Measurements from ENCODE around the gene HSBP1L1.

- TF ChIP-seq EGR1 (IDR thresholded peaks at IDR 0.05; ENCODE audit: low read depth in 2 of 2) (no peak), MAX (IDR thresholded peaks at IDR 0.05) (no peak), CTCF (IDR thresholded peaks at IDR 0.05; ENCODE audit: low read depth, low read length, missing input control) (no peak), GABPA (IDR thresholded peaks at IDR 0.05 in 1 of 2, conservative IDR thresholded peaks at IDR 0.05 in 1 of 2) (no peak), TAF1 (conservative IDR thresholded peaks at IDR 0.05) (no peak), SP1 (IDR thresholded peaks at IDR 0.05) (no peak), FOXA1 (IDR thresholded peaks at IDR 0.05) (no peak), RAD21 (IDR thresholded peaks at IDR 0.05) (no peak), NR2F2 (IDR thresholded peaks at IDR 0.05) (no peak), REST (IDR thresholded peaks at IDR 0.05) (no peak), ATF3 (IDR thresholded peaks at IDR 0.05) (no peak), YY1 (IDR thresholded peaks at IDR 0.05) (no peak), ZBTB33 (IDR thresholded peaks at IDR 0.05) (no peak), HNF4G (IDR thresholded peaks at IDR 0.05) (no peak)
Observed at GRCh38 chr18:79947054-79947755, 17.2 kb upstream of the HSBP1L1 start.
